ENCODE results near the gene PRR5L.

PRR5L gene

DNA sequence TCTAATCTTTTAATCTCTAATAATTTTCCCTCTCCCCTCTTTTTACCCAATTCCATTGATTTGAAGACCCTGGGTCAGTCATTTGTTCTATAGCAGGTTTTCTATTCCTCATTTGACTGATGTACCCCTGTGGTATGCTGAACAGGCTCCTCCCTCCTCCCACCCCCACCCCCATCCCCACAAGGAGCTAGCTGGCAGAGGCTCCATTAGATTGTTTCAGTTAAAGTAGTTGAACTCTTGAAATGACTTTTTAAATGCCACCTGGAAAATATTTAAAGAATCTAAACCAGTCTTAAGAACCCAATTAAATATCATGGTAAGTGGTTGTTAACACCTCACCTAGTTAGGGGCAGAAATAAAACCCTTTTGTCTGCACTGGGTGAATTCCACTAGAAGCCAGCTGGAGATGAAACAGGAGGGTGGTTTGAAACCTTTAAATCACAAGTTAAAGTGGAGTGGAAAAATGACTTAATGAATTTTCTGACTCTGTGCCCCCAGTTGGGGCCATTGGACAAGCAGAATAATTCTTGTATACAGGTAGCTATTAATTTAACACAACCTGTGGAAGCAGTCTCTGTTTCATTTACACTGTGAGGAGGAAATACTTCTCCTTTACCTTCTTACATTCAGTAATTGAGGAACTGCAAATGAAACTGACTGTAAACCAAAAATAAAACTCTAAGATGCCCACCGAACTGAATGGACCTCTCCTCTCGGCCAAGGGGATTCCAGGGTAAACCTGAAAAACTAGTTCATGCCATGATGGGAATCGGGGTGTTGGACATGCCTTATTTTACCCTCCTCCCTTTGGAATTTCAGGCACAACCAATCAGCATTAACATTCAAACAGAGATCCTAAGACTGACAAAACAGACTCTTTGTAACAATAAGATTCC lies 30.7 kb downstream of the PRR5L start:
- no peak for DNase-seq (ENCODE audit: low spot score)

DNA sequence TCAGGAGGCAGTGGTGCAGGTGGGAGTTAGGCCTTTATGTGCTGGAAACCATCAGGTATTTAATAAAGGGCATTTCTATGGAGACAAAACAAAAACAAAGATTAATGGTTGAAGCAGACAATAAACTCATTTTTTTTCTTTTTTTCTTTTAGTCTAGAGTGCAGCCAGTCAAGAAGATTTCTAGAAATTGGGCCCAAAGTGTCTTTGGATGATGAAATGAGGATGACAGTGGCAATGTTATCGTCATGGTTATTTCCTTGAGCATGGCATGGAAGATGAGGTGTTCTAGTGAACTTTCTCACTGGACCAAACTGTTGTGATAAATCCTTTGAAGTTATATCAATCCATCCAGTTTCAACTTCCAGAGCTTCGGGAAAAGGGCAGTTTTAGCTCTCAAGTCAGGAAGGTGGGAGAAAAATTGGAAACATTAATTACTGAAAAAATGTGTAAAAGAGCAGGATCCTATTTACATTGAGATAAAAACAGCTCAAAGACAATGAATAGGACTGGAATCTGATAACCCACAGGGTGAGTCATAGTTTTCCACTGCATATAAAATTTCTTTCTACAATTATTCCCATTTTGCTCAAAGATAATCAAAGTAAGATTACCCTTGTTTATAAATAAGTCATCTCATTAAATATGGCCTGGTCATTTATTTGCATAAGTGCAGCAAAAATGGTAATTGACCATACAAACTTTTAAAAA lies 33.0 kb downstream of the PRR5L start:
- no peak for DNase-seq (ENCODE audit: low spot score)

DNA sequence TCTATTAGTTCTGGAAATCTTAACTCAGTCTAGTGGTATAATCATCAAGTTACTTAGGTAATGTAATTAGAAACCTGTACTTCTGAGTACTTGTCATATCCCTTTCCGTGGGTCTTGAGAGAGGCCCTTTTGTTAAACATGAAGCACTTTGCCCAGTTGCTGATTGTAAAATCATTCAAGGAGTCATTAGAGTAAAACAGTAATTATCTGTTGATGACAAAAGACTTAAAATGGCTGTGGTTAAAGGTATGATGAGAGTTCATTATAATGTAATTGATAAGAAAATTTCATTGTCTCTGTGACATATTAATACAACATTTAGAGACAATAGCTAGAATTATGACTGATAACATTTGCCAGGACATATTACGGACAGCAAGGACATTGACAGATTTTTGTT lies 34.3 kb downstream of the PRR5L start:
- no peak for DNase-seq (ENCODE audit: low spot score)

DNA sequence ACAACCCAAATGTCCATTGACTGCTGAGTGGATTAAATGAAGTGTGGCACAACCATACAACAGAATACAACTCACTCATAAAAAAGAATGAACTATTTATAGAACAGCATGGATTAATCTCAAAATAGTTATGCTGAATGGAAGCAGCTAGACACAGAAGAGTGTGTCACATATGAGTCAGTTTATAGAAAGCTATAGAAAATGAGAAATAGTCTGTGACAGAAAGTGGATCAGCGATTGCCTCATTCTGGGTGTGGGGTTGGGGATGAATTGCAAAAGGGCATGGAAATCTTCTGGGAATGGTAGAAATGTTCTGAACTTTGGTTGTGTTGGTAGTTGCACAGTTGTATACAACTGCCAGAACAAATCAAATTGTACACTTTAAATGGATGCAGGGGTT lies 37.4 kb downstream of the PRR5L start:
- DNase-seq (ENCODE audit: low spot score) = no peak

DNA sequence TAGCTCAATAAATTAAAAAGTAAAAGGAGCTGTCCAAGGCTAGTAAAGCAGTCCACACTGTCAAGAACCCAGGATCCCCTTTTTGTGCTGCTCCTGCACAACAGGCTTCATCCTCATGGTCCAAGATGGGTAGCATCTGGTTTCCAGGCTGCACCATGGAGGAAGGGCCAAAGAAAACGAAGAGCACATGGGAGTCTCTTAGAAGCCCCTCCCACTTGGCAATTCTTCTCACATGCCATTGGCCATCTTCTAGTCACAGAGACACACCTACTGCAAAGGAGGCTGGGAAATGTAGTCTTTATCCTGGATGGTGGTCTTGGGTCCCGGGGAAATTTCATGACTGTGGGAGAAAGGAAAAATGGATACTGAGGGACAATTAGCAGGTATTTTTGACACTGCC lies 37.8 kb downstream of the PRR5L start:
- DNase-seq (ENCODE audit: low spot score) = no peak

DNA sequence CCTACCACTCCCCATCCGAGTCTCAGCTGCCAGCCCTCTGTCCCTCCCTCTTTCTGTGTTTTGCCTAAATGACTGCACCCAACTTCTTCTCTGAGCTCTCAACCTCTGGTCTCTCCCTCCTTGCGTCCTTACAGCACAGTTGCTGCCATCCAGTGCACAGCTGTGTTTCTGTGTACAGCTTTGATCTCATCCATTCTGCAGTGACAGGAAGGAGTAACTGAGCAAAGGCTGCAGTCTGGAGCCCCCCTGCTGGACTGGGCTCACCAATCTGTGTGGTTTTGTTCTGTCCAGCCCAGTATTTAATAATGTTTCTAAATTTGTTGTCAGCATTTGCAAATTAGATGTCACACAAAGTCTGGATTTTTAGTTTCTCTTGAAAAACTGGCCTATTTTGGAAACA lies 43.8 kb downstream of the PRR5L start:
- peak; percentile 15 for DNase-seq (ENCODE audit: low spot score)

DNA sequence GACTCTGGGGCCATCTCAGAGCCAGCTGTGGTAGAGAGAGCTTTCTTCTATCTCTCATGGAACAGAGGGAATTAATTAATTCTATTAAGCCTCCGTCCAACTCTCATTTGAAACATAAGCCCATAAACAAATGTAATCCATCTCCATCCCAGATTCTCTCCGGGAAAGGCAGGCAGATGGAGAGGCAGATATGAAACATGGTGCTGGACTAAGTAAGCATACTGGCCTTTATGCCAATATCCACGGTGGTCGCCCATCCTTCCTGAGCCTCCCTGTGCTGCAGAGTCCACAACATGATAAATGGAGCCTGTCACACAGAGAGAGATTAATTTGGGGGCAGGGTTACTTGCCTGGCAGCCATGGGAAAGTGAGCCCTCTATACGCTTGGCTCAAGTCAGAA lies 44.8 kb downstream of the PRR5L start:
- no peak for DNase-seq (ENCODE audit: low spot score)

DNA sequence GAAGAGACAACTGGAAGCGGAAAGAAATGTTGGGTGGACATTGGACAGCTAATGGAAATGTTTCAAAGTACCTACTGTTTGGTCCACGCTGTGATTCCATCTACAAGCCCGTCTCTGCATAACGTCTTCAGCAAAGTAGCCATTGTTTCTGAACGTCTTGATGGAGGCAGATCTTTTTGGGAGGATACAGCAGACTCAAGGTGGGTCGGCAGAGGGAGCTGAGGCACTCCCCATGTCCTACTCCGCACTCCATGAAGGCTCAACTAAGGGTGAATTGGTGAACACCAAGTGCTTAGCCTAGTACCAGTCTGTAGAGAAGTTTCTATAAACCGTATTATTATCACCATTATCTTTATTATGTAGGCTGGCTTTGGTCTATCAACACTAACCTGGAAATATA lies 45.8 kb downstream of the PRR5L start:
- no peak for DNase-seq (ENCODE audit: low spot score)

DNA sequence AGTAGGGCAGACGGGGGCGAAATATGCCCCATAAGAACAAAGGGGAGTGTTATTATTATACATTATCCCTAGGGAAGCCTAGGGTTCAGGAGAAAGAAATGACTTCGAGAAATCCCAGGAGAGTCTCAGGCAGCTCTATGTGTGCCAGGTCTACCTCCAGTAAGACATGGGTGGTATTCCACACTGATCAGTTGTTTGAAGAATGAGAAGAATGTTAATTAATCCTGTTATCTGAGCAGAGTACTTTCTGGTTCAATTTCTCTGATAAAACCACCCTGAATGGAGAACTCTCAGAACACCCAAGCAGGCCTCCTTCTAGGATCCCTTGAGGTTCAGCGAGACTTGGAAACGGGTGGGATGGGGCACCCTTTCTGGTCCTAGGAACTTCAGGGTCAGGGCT lies 46.2 kb downstream of the PRR5L start:
- DNase-seq (ENCODE audit: low spot score) = no peak

DNA sequence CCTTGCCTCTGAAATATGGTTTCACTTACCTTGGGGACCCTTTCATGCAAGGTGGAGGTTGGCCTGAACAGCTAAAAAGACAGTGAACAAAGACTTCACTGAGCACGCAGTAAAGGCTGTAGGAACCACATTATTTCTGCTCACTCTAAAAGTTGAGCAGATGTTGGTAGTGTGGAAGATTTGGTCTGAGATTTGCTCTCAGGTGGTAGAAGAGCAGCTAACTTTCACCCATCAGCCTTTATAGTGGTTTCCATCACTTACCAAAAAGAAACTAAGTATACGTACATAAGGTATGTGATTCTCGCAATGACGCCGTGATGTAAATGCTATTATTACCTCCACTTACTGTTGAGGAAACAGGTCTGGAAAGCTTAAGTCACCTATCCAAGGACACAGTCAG lies 47.3 kb downstream of the PRR5L start:
- DNase-seq (ENCODE audit: low spot score) = no peak

DNA sequence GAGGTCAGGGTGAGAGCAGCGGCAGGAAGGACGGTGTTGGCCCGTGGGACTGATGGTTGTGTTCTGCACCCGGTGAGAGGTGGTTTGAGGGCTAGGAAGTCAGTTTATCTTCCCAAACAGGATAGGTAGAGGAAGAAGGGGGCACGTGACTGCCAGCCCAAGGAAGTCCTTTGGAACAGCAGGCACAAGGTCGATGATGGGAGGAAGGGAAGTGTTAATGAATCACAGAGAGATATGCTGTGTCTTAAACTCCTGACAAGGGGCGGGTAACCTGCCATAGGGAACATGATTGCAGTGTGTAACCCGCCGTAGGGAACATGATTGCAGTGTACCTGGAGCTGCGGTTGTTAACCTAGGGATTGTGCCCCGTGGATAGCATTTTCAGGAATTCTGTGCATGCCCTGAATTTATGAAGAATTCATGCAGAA lies 49.0 kb downstream of the PRR5L start:
- no peak for DNase-seq (ENCODE audit: low spot score)

DNA sequence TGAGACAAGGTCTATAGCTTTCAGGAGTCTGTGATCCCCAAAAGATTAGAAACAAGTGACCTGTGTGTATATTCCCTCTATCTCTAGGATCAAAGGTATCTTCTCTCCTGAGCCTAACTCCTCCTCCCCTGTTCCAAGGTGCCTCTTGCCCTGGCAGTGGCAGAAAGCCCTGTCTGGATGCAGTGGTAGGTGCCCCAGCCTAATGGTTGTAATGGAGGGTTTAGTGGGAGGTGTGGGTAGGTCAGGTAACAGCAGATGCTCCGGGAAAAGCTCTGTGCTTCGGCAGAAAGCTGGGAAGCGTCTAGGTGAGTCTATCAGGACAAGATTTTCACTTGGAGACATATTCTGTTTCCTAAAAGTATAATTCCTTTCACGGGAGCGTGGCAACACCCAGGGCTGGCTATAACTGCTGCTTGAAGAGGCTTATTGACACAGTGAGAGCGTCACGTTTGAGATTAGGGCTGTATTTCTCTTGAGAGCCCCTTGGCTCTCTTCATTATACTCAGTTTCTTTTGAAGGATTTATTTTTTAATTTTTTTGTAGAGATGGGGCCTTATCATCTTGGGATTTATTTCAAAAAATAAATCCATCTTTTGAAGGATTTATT lies 49.5 kb downstream of the PRR5L start:
- DNase-seq (ENCODE audit: low spot score) = no peak

DNA sequence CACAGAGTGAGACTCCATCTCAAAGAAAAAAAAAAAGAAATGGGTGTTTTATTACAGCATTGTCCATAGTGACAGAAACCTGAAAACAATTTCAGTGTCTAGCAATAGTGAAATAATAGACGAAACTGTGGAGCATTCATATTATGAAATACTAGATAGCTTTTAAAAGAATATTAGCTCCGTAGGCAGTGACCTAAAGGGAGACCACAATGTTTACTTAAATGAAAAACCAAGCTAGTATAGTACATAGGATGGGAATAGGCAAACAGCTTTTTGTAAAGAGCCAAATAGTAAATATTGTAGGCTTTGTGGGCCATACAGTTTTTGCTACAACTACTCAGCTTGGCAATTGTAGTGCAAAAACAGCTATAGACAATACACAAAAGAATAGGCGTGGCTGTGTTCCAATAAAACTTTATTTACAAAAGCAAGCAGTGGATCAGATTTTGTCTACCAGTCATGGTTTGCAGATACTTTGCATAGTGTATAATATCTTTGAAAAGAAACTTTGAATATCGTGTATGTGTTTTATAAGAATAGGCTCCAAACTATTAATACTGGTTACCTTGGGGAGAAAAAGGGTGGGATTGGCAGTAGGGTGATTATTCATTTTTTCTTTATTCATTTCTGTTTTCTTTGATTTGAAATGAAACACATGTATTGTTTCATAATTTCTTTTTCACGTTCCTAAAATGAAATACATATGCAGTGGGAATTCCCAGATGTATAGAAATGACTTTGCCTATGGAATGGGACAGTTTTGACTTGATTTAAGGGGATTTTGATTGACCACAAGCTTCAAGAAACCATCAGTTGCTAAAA lies 50.7 kb downstream of the PRR5L start:
- no peak for DNase-seq (ENCODE audit: low spot score)

DNA sequence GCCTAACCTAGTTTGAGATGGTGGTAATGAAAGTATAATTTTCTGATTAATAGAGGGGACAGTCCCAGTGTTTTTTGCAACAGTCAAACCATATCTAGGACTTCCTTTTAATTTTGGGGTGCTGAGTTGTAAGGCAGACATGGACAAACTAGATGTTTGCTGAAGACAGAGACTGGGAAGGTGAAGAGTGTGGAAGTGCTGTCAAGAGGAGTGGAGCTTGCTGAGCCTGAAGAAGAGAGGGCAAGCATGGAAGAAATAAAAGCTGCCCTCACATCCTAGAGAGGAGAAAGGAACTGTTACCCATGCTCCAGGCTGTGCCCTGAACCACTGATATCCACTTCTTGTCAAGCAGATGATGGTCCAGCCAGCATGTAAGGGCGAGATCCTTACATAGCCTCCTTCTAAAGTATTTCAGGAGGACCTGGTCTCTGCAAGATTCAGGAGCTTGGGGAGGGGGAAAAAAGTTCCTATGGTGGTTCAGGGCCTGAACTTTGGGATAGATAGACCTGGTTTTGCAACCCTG lies 51.4 kb downstream of the PRR5L start:
- DNase-seq (ENCODE audit: low spot score) = no peak

DNA sequence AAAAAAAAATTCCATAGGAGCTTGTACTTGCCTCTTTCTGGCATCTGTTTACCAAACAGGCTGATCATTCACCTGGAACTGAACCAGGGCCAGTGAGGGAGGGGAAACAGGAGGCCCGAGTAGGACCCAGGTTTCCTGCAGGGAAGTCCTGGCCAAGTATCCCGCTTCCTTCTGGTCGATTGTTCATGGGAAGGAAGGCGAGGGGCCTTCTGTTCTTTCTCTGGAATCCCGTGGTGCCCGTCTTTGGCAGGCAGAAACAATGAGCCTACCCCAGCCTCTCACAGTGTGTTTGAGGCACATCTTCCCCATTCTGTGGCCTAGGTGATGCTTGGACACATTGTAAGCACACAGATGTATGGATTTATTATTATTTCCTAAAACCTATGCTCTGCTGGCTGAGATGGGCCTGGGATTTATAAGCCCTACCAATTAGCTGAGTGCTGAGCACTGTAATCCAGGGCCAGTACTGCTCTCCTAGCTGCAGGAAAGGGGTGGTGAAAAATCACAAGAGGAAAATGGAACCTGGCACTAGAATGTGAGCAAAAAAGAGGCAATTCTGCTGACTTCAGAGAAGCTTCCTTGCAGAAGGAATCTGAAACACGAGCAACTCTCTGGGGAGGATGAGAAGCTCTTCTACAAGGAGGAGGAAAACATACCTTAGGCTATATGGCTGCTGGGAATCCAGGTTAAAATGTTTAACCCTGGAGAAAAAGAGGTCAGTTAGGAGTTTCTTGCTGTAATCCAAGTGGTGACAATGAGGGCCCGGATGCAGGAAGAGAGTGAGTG lies 53.5 kb downstream of the PRR5L start:
- no peak for DNase-seq (ENCODE audit: low spot score)

DNA sequence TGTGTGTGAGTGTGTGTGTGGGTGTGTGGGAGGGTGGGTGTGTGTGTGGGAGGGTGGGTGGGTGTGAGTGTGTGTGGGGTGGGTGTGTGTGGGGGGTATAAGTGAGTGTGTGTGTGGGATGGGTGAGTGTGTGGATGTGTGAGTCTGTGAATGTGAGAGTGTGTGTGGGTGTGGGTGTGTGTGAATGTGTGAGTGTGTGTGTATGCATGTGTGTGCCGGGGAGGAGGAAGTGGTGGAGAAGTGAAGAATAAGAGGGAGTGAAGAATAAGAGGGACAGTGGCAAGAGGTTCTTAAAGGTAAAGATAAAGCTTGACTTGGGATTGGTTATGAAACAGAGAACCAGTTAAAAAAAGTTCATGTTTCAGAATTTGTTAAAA lies 54.0 kb downstream of the PRR5L start:
- no peak for DNase-seq (ENCODE audit: low spot score)

DNA sequence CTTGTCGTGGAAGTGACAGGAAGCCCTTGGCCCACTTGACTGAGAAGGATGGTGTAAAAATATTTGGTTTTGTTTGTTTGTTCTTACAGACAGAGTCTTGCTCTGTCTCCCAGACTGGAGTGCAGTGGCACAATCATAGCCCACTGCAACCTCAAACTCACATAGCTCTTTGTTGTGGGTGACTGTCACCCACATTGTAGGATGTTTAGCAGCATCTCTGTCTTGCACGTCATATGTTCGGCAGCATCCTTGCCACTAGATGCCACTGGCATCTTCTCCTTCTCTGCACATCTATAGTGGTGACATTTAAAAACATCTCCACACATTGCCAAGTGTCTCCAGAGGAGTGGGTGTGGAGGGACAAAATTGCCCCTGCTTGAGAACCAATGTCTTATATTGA lies 56.8 kb downstream of the PRR5L start:
- no peak for DNase-seq (ENCODE audit: low spot score)

DNA sequence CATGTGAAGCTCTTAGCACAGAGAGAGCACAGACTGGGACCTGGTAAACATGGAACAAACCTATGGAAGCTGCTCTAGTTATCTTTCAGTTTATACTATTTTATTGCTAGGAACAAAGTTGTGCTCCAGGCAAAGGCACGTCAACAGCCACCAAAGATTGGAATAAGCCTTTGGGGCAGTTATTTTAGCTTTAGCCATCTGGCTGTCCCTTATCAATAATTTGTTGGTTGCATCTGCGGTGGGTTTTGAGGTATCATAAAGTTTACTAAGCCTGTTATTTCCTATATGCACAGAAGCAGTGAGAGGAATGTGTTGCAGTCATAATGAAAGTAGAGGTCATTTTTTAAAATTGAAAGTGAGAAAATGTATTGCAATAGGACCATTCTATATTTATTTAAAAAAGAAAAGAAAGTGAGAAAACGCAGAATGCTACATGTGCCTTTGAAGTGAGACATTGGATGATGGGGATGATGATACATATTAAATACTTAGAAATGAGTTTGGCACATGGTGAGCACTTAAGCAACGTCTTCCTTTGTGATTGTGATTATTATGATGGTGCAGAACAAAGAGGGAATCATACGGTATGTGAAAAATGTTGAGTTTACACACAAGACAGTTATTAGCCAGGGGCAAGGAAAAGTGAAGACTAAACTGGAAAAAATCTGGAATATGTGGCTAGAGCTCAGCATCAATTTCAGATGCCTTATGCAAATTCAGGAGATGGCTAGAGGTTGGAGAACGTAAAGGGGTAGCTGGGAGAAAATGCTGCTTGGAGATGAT lies 58.3 kb downstream of the PRR5L start:
- no peak for DNase-seq (ENCODE audit: low spot score)

DNA sequence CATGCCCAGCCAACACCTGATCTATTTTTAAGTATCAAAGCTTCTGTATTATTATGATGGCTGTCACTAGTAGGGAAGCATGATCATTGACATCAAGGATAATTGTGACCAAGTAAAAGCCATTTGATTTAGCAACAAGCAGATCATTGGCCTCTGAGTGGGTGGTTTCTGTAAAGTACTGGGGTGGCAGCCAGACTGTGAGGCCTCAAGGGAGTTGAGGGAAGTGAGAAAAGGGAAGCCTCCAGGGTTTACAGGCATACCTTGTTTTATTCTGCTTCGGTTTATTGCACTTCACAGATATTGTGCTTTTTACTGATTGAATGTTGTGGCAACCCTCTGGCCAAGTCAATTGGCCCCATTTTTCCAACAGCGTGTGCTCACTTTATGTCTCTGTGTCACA lies 60.1 kb downstream of the PRR5L start:
- no peak for DNase-seq (ENCODE audit: low spot score)

DNA sequence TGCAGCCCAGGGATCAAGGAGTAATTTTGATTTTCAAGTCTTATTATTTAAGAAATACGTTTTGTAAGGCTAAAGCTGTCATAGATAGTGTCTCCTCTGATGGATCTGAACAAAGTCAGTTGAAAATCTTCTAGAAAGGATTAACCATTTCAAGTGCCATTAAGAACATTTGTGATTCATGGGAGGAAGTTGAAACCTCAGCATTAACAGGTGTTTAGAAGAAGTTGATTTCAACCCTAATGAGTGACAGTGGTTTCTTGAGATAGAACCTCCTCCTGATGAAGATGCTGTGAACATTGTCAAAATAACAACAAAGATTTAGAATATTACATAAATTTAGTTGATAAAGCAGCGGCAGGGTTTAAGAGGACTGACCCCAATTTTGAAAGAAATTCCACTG lies 61.7 kb downstream of the PRR5L start:
- DNase-seq (ENCODE audit: low spot score) = no peak

Data from putamen (tissue), 1 donor.